Myometrial cell (primary cell): ENCODE data around the gene LILRA6. TPM values are rescaled to one million over a fixed set of nuclear protein-coding genes. Genes with fewer than 3 reads are reported as not detected.

ENCODE experiments used
- total RNA-seq: library from RNA; depleted of rRNA; stranded (reverse); fragments of >200 nt; gene quantifications from 2 replicates; pipeline ENCODE4 v1.2.3, GENCODE V29; 2015

Gene LILRA6
- total RNA-seq: not detected in 2 replicates

DNA sequence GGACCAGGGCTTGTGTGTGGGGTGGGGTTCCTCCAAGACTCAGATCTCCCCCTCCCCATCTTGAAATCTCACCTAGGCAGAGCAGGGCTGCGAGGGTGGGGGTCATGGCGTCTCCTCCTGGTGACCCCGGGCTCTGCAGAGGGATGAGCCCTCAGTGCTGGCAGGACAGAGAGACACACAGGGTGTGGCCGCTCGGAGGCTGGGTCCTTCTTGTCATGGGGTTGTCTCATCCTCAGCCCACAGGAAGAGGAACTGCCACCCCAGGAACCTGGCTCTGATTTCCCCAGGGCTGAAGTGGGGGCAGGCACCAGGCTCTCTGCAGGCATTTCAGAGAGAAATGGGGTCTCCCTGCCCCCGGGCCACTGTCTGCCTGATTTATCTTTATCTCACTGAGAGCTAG lies at the start of gene LILRA6:
LILRA6 (minus strand) TSS at position 145 of the 400 bp plus-strand sequence.

GRCh38 chr19:54281007-54281728 lies 38.6 kb upstream of the LILRA6 start, which contains the start of gene LILRB2:
TSS of gene LILRB2 (minus strand) at chr19:54281110. CDS start at chr19:54280496, 614 bp downstream.

DNA sequence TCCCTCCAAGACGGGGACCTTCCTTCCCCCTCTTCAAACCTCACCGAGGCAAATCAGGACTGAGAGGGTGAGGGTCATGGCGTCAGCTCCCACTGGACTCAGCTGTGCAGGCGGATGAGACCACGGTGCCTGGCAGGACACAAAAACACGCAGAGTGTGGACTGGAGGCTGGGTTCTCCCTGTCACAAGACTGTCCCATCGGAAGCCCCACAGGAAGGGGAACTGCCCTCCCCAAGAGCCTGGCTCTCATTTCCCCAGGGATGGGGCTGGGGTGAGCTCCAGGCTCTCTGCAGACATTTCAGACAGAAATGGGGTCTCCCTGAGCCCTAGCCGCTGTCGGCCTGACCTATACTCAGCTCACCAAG lies 14.5 kb upstream of the LILRA6 start, which contains the start of gene LILRB5:
LILRB5 (minus strand) TSS at position 158 of the 365 bp plus-strand sequence; CDS start at position 78, 80 bp downstream.

DNA sequence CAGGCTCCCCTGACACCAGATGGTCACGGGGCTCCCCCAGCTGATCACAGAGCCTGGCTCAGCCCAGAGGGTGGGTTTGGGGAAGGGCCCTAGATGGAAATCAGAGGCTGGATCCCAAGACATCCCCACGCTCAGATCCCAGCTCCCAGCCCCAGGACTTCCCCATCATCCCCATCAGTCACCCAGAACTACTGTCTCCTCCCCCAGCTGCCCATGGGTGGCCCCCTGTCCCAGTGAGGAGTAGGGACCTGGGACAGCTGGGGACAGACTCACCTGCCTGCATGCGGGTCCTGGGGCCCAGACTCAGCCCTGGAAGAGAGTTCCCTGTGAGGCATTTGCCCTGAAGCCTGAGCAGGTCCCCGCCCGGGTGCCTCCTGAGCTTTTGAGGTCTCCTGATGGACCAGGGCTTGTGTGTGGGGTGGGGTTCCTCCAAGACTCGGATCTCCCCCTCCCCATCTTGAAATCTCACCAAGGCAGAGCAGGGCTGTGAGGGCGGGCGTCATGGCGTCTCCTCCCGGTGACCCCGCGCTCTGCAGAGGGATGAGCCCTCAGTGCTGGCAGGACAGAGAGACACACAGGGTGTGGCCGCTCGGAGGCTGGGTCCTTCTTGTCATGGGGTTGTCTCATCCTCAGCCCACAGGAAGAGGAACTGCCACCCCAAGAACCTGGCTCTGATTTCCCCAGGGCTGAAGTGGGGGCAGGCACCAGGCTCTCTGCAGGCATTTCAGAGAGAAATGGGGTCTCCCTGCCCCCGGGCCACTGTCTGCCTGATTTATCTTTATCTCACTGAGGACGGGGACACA lies 19.9 kb downstream of the LILRA6 start, which contains the start of gene LILRB3:
LILRB3 (minus strand) TSS at position 534 of the 803 bp plus-strand sequence; CDS start at position 503, 31 bp downstream.

DNA sequence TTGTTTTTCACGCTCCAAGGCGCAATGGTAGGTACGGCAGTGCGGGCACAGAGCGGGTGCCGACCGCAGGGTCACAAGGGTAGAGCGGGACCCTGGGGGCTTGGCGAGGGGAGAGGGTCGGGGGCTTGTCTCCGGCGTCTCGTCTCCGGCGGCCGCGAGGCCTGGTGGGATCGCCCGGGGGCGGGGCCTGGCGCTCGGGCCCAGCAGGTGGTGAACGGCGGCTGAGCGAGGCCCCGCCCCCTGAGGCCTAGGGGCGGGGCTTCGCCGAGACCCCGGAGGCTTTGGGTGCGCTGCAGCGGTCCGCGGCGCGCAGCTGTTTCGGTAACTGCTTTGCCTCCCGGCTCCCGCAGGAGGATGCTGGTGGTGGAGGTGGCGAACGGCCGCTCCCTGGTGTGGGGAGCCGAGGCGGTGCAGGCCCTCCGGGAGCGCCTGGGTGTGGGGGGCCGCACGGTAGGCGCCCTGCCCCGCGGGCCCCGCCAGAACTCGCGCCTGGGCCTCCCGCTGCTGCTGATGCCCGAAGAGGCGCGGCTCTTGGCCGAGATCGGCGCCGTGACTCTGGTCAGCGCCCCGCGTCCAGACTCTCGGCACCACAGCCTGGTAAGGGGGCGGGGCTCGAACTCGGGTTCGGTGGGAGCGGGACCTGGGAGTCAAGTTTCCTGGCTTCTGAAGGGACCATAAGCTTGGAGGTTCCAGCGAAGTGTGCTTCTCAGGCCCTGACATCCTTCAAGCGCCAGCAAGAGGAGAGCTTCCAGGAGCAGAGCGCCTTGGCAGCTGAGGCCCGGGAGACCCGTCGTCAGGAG lies 51.4 kb downstream of the LILRA6 start, which contains the start of gene TSEN34:
TSEN34 (plus strand) TSS at position 298 of the 800 bp plus-strand sequence; CDS start at position 355, 57 bp downstream.

GRCh38 chr19:54189145-54189734 lies 53.4 kb downstream of the LILRA6 start, which contains the start of gene MBOAT7:
TSS of gene MBOAT7 (minus strand) at chr19:54189580. CDS start at chr19:54188508, 1,072 bp downstream.

Other genes starting within 250 kb of the LILRA6 start
- not detected in 2 replicates for gene VSTM1, start 178.9 kb downstream of the LILRA6 start, total RNA-seq
- gene TARM1, start 161.4 kb downstream of the LILRA6 start, total RNA-seq: not detected in 2 replicates
- under 0.01 TPM in 1 of 2 replicates, not detected in the other for gene OSCAR, start 142.0 kb downstream of the LILRA6 start, total RNA-seq
- gene NDUFA3, start 139.9 kb downstream of the LILRA6 start, total RNA-seq: 10.3 and 42.7 TPM in 2 replicates
- gene TFPT, start 127.1 kb downstream of the LILRA6 start, total RNA-seq: 22.0 and 31.4 TPM in 2 replicates
- gene PRPF31, start 127.0 kb downstream of the LILRA6 start, total RNA-seq: 79.4 and 89.7 TPM in 2 replicates
- 10.3 and 26.2 TPM in 2 replicates for gene CNOT3, start 105.0 kb downstream of the LILRA6 start, total RNA-seq
- gene LENG1, start 83.1 kb downstream of the LILRA6 start, total RNA-seq: 3.7 and 4.0 TPM in 2 replicates
- not detected in 2 replicates for gene TMC4, start 69.6 kb downstream of the LILRA6 start, total RNA-seq
- 257 and 295 TPM in 2 replicates for gene MBOAT7, start 53.2 kb downstream of the LILRA6 start, total RNA-seq
- 126 and 135 TPM in 2 replicates for gene TSEN34, start 51.5 kb downstream of the LILRA6 start, total RNA-seq
- 2,808 and 2,848 TPM in 2 replicates for gene RPS9, start 41.9 kb downstream of the LILRA6 start, total RNA-seq
- gene LILRB3, start 19.8 kb downstream of the LILRA6 start, total RNA-seq: not detected in 2 replicates
- gene LILRB5, start 14.5 kb upstream of the LILRA6 start, total RNA-seq: not detected in 2 replicates
- gene LILRB2, start 38.3 kb upstream of the LILRA6 start, total RNA-seq: not detected in 2 replicates
- gene LILRA5, start 70.4 kb upstream of the LILRA6 start, total RNA-seq: not detected in 2 replicates
- not detected in 2 replicates for gene LILRA4, start 96.4 kb upstream of the LILRA6 start, total RNA-seq
- not detected in 2 replicates for gene LAIR1, start 122.1 kb upstream of the LILRA6 start, total RNA-seq
- not detected in 2 replicates for gene TTYH1, start 172.7 kb upstream of the LILRA6 start, total RNA-seq
- gene LENG8, start 206.4 kb upstream of the LILRA6 start, total RNA-seq: 28.2 and 43.0 TPM in 2 replicates
- gene LENG9, start 221.0 kb upstream of the LILRA6 start, total RNA-seq: 8.7 and 11.0 TPM in 2 replicates
- 28.4 and 33.2 TPM in 2 replicates for gene CDC42EP5, start 230.5 kb upstream of the LILRA6 start, total RNA-seq